WTC11 (cell line): ENCODE data around the gene TMEM259. TPM values are rescaled to one million over a fixed set of nuclear protein-coding genes. Genes with fewer than 3 reads are reported as not detected.

Experiments
- ATAC-seq: fragments of 200-7000 bp; cut with Tn5 transposase; 2 replicates; pipeline ENCODE4 v1.10.0; 2021; ENCODE audit warnings: mild to moderate bottlenecking, moderate library complexity
- CTCF ChIA-PET: fragments of 300-600 bp; sonication (Branson Sonifier 250); formaldehyde crosslinking; loops from one replicate; lab custom pipeline; 2021; ENCODE audit warnings: antibody characterized with exemption; lab: Charles Lee
- POLR2A ChIA-PET: fragments of 350-600 bp; sonication (Branson Sonifier 250); formaldehyde crosslinking; loops from one replicate; lab custom pipeline; 2021; ENCODE audit warnings: antibody characterized with exemption; lab: Charles Lee
- DNase-seq: peaks from one replicate; pipeline ENCODE4 v3.0.0; 2021; ENCODE audit warnings: low spot score
- H3K27ac Mint-ChIP-seq: 2 replicates; pipeline ENCODE4 v1.8.0; 2021; ENCODE audit warnings: mixed read lengths
- H3K27me3 Mint-ChIP-seq: 2 replicates; pipeline ENCODE4 v1.8.0; 2021; ENCODE audit warnings: low read depth, mild to moderate bottlenecking, moderate library complexity, mixed read lengths
- H3K36me3 Mint-ChIP-seq: 2 replicates; pipeline ENCODE4 v1.8.0; 2021; ENCODE audit warnings: mixed read lengths
- H3K4me1 Mint-ChIP-seq: 2 replicates; pipeline ENCODE4 v1.8.0; 2022; ENCODE audit warnings: mixed read lengths
- H3K4me3 Mint-ChIP-seq: 2 replicates; pipeline ENCODE4 v1.8.0; 2021; ENCODE audit warnings: mild to moderate bottlenecking, moderate library complexity, mixed read lengths
- H3K9me3 Mint-ChIP-seq: 2 replicates; pipeline ENCODE4 v1.8.0; 2021; ENCODE audit warnings: mixed read lengths
- AR ChIP-seq: fragments of 250-450 bp; sonication (Bioruptor Pico); IDR thresholded peaks from 2 replicates; pipeline ENCODE4 v1.9.0; 2021; ENCODE audit warnings: mild to moderate bottlenecking
- ARID4B ChIP-seq: sonication (generic); formaldehyde crosslinking; IDR thresholded peaks from 2 replicates; pipeline ENCODE4 v1.8.0; 2023; ENCODE audit warnings: missing genetic modification reagents, mild to moderate bottlenecking, borderline replicate concordance
- ATF1 ChIP-seq: sonication (generic); formaldehyde crosslinking; IDR thresholded peaks from 2 replicates; pipeline ENCODE4 v1.8.1; 2023; ENCODE audit warnings: mild to moderate bottlenecking, moderate library complexity, missing genetic modification reagents
- CDX4 ChIP-seq: fragments of 250-450 bp; sonication (Bioruptor Pico); IDR thresholded peaks from 2 replicates; pipeline ENCODE4 v1.9.0; 2021; ENCODE audit warnings: moderate library complexity, mild to moderate bottlenecking, inconsistent platforms, borderline replicate concordance
- CREB1 ChIP-seq: sonication (generic); formaldehyde crosslinking; IDR thresholded peaks from 2 replicates; pipeline ENCODE4 v1.8.0; 2023; ENCODE audit warnings: mild to moderate bottlenecking, missing genetic modification reagents
- CTCF ChIP-seq: fragments of 200-600 bp; IDR thresholded peaks from 2 replicates; pipeline ENCODE4 v1.8.0; 2022; ENCODE audit warnings: antibody characterized with exemption
- E2F1 ChIP-seq: sonication (generic); formaldehyde crosslinking; IDR thresholded peaks from 2 replicates; pipeline ENCODE4 v1.8.0; 2022; ENCODE audit warnings: mild to moderate bottlenecking, missing genetic modification reagents
- FOXJ3 ChIP-seq: sonication (generic); formaldehyde crosslinking; IDR thresholded peaks from 2 replicates; pipeline ENCODE4 v1.9.0; 2021; ENCODE audit warnings: missing genetic modification reagents, mild to moderate bottlenecking, borderline replicate concordance
- FOXP4 ChIP-seq: sonication (generic); formaldehyde crosslinking; IDR thresholded peaks from 2 replicates; pipeline ENCODE4 v1.8.0; 2022; ENCODE audit warnings: mild to moderate bottlenecking, missing genetic modification reagents
- GRHL2 ChIP-seq: fragments of 250-450 bp; sonication (Bioruptor Pico); IDR thresholded peaks from 2 replicates; pipeline ENCODE4 v1.8.0; 2022; ENCODE audit warnings: mild to moderate bottlenecking, moderate library complexity; ENCODE audit not compliant: insufficient replicate concordance, severe bottlenecking
- NFYB ChIP-seq: sonication (generic); formaldehyde crosslinking; conservative IDR thresholded peaks from 2 replicates; pipeline ENCODE4 v1.8.0; 2022; ENCODE audit warnings: low read depth, missing genetic modification reagents
- NR2C2 ChIP-seq: sonication (generic); formaldehyde crosslinking; IDR thresholded peaks from 2 replicates; pipeline ENCODE4 v1.8.0; 2022; ENCODE audit warnings: mild to moderate bottlenecking, missing genetic modification reagents
- SMAD3 ChIP-seq: sonication (generic); formaldehyde crosslinking; IDR thresholded peaks from 2 replicates; pipeline ENCODE4 v1.8.0; 2022; ENCODE audit warnings: missing genetic modification reagents, mild to moderate bottlenecking, borderline replicate concordance
- TEAD1 ChIP-seq: sonication (generic); formaldehyde crosslinking; IDR thresholded peaks from 2 replicates; pipeline ENCODE4 v1.8.0; 2022; ENCODE audit warnings: mild to moderate bottlenecking, missing genetic modification reagents
- USF2 ChIP-seq: sonication (generic); formaldehyde crosslinking; IDR thresholded peaks from 2 replicates; pipeline ENCODE4 v1.8.1; 2023; ENCODE audit warnings: mild to moderate bottlenecking, missing genetic modification reagents, moderate library complexity
- ZNF121 ChIP-seq: sonication (generic); formaldehyde crosslinking; IDR thresholded peaks from 2 replicates; pipeline ENCODE4 v1.8.0; 2023; ENCODE audit warnings: missing genetic modification reagents
- total RNA-seq: library from RNA; stranded (reverse); gene quantifications from 3 replicates; pipeline ENCODE4 v1.2.3, GENCODE V29; 2021

The TMEM259 gene
- total RNA-seq, 1 experiment from 2014 or later: 202 TPM

GRCh38 chr19:992670-993055 is 28.3 kb downstream of the TMEM259 start:
- ATAC-seq: no peak
- no peak overlapping the region for H3K4me3 Mint-ChIP-seq
- POLR2A ChIA-PET: no interaction called here

More at GRCh38 chr19:992670-993055, 28.3 kb downstream of the TMEM259 start:
- DNase-seq: no peak
- Mint-ChIP-seq H3K27ac (peak overlapping the region; percentile 72), H3K36me3 (peaks cover 11% of the 10 kb centered on the region), H3K9me3 (no peaks in the 10 kb centered on the region), H3K27me3 (peaks cover 11% of the 10 kb centered on the region), H3K4me1 (peaks cover 5% of the 10 kb centered on the region; the same call in 1 of the 2 replicates)
- CTCF ChIA-PET: no interaction called here
- TF ChIP-seq SMAD3 (CRISPR knock-in tag): no peak
- no peak for TF ChIP-seq USF2
- no peak for TF ChIP-seq GRHL2 (CRISPR knock-in tag)
- TF ChIP-seq FOXJ3 (CRISPR knock-in tag): no peak
- TF ChIP-seq AR (CRISPR knock-in tag): no peak
- TF ChIP-seq NR2C2: no peak
- no peak for TF ChIP-seq NFYB (CRISPR knock-in tag)
- no peak for TF ChIP-seq ARID4B (CRISPR knock-in tag)
- TF ChIP-seq ZNF121 (CRISPR knock-in tag): no peak
- TF ChIP-seq CDX4 (CRISPR knock-in tag): no peak
- no peak for TF ChIP-seq FOXP4 (CRISPR knock-in tag)
- no peak for TF ChIP-seq TEAD1
- TF ChIP-seq E2F1 (CRISPR knock-in tag): no peak
- no peak for TF ChIP-seq CREB1 (CRISPR knock-in tag)
- TF ChIP-seq ATF1: no peak
- no peak for TF ChIP-seq CTCF
